Mesodermal cell (in vitro differentiated cells): ENCODE measurements around the gene RPA1.
"Not testable (repeated sequence)": the region's sequence is repeated elsewhere in the genome, so short reads cannot be mapped to it uniquely, and the experiment has no call there.

Source experiments
- H3K27ac ChIP-seq: 2 replicates; pipeline ENCODE4 v1.7.0; 2013; ENCODE audit warnings: mild to moderate bottlenecking, low read depth, low read length, moderate library complexity; ENCODE audit not compliant: severe bottlenecking
- H3K36me3 ChIP-seq: 2 replicates; pipeline ENCODE4 v1.7.1; 2013; ENCODE audit warnings: mild to moderate bottlenecking, low read length, moderate library complexity; ENCODE audit not compliant: control insufficient read depth, insufficient read depth
- H3K4me1 ChIP-seq: one replicate; pipeline ENCODE4 v1.7.1; 2013; ENCODE audit warnings: mild to moderate bottlenecking, low read length; ENCODE audit not compliant: insufficient read depth, control insufficient read depth, poor library complexity, severe bottlenecking
- H3K4me3 ChIP-seq: 2 replicates; pipeline ENCODE4 v1.7.0; 2013; ENCODE audit warnings: low read length, control low read depth, mild to moderate bottlenecking; ENCODE audit not compliant: insufficient read depth, poor library complexity, severe bottlenecking; ENCODE audit errors: extremely low read depth
- H3K9me3 ChIP-seq: 2 replicates; pipeline ENCODE4 v1.7.1; 2013; ENCODE audit warnings: mild to moderate bottlenecking, low read length, moderate library complexity; ENCODE audit not compliant: control insufficient read depth
- WGBS, 2 experiments: methylation state at CpG; one replicate each; pipeline ENCODE4 v1.1.5; 2013; ENCODE audit warnings: missing lambda C conversion rate in 2 of 2; ENCODE audit not compliant: insufficient coverage in 2 of 2; 5-methylcytosine and 5-hydroxymethylcytosine counted together

RPA1 gene

DNA sequence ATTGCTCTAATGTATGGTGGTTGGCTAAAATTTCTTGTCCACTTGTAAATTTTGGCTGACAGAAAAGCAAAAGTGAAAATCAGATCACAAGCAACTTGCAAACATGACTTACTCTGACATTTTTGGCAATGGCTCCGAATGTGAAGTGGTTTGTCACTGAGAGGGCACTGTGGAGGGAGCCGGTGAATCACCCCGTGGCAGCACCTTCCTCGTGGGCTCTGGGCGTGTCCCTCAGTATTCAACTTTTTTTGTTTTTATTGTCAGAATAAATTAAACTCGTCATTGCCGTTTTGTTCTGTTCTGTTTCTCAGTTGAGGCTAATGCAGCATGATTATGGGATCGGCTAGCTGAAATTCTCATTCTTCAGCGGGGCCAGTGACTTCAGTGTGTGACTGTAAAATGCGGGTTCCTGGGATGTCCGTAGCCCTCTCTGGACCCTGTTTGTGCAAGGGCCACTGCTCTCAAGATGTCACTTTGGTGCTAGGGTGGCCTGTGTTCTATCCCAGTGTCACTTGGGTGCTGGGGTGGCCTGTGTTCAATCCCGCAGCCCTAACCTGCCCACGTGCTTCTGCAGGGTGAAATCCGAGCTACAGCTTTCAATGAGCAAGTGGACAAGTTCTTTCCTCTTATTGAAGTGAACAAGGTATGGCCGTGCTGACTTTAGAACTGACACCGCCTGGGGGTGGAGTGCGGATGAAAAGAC, 48.8 kb downstream of the RPA1 start:
- 96% methylated on average over 14 to 17 of the region's 17 CpGs for WGBS, 2 experiments
- Histone ChIP-seq H3K4me1 (peaks cover 5% of the 10 kb centered on the region), H3K36me3 (peaks cover 85% of the 10 kb centered on the region), H3K9me3 (no peaks in the 10 kb centered on the region), H3K4me3 (no peak overlapping the region), H3K27ac (no peak overlapping the region)

DNA sequence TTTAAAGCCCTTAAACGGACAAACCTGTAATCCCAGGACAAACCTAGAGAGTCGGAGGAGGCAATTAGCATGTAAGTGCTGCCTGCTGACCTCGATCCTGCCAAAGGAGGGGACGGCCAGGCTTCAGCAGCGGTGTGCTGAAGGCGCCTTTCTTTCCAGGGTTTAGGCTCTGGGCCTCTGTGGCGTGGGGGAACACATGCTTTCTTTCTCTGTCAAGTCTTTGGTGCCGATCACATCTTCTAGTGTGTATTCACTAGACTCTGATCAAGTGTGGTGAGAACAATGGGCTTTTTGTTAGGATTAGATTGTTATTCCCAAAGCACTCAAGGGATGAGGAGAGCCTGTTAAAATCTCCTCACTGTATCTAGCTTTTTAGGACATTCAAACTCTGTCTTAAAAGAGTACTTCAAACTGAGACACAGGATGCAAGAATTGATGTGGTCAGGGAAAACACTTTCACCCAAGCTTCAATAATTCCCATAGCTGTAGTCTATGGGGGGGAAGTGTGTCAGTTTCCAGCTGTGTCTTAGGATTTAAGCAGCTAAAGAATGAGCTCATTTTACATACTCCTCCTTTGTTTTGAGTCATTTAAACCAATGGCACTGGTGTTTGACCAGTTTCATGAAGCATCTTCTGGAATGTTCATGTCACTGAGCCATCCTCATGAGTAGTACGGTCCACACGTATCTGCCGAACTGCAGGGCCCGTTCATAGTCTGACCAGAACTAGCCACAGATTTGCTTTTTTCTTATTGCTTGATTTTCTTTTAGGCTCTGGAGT, 51.2 kb downstream of the RPA1 start:
- peaks cover 5% of the 10 kb centered on the region for H3K9me3 ChIP-seq
- H3K4me3 ChIP-seq = no peak overlapping the region
- WGBS, 2 experiments = 83 to 86% methylated on average over 10 to 12 of the region's 12 CpGs
- H3K27ac ChIP-seq = peak overlapping the region; percentile 61
- H3K36me3 ChIP-seq = peaks cover 88% of the 10 kb centered on the region
- H3K4me1 ChIP-seq = peaks cover 5% of the 10 kb centered on the region

DNA sequence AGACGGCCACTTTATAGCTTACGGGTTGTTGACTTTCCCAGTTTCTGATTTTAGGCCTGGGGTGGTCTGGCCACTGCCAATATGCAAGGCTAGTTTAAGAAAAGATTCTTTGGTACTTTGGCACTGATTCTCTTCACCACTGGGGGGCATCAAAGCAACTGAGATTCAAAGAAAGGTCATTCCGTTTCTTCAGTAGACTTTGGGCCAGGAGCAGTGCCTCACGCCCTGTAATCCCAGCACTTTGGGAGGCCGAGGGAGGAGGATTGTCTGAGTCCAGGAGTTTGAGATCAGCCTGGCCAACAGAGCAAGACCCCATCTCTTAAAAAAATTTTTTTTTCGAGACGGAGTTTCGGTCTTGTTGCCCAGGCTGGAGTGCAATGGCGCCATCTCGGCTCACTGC, 53.0 kb downstream of the RPA1 start:
- Histone ChIP-seq H3K27ac (no peak overlapping the region), H3K9me3 (peaks cover 9% of the 10 kb centered on the region), H3K4me3 (no peak overlapping the region), H3K36me3 (peaks cover 87% of the 10 kb centered on the region), H3K4me1 (peaks cover 5% of the 10 kb centered on the region)
- 80 to 85% methylated on average over 9 to 10 of the region's 10 CpGs for WGBS, 2 experiments

DNA sequence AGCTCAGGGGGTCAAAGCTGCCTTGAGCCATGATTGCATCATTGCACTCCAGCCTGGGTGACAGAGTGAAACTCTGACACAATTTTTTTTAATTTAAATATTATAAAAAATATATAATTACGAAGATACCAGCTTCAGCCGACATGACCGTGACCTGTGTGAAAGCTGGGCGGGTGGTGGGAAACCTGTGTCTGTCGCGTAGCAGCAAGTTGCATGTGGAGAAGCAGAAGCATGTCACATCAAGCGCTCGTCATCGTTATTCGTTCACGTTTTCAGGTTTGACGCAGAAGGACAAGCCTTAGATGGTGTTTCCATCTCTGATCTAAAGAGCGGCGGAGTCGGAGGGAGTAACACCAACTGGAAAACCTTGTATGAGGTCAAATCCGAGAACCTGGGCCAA, 53.7 kb downstream of the RPA1 start:
- Histone ChIP-seq H3K27ac (no peak overlapping the region), H3K4me3 (no peak overlapping the region), H3K4me1 (peaks cover 5% of the 10 kb centered on the region), H3K9me3 (peaks cover 9% of the 10 kb centered on the region), H3K36me3 (peaks cover 87% of the 10 kb centered on the region)
- WGBS, 2 experiments = 90 to 94% methylated on average over 12 to 15 of the region's 16 CpGs

DNA sequence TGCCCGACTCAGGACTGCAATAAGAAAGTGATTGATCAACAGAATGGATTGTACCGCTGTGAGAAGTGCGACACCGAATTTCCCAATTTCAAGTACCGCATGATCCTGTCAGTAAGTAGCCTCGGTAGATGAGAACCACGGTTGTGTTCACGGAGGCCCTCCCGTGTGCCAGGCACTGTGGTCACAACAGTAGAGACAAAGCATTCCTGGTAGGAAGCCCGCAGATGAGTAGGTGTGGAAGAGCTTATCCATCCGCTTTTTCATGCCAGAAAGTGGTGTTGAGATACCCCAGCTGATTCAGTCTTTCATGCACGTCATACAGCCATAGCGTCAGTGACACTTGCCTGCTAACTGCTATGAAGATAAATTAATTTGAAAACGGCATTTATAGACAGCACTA, 58.9 kb downstream of the RPA1 start:
- H3K36me3 ChIP-seq = peaks cover 92% of the 10 kb centered on the region
- no peak overlapping the region for H3K27ac ChIP-seq
- WGBS, 2 experiments = 94 to 97% methylated on average over 13 to 14 of the region's 14 CpGs
- H3K4me1 ChIP-seq = peaks cover 2% of the 10 kb centered on the region
- H3K9me3 ChIP-seq = peaks cover 9% of the 10 kb centered on the region
- no peak overlapping the region for H3K4me3 ChIP-seq

DNA sequence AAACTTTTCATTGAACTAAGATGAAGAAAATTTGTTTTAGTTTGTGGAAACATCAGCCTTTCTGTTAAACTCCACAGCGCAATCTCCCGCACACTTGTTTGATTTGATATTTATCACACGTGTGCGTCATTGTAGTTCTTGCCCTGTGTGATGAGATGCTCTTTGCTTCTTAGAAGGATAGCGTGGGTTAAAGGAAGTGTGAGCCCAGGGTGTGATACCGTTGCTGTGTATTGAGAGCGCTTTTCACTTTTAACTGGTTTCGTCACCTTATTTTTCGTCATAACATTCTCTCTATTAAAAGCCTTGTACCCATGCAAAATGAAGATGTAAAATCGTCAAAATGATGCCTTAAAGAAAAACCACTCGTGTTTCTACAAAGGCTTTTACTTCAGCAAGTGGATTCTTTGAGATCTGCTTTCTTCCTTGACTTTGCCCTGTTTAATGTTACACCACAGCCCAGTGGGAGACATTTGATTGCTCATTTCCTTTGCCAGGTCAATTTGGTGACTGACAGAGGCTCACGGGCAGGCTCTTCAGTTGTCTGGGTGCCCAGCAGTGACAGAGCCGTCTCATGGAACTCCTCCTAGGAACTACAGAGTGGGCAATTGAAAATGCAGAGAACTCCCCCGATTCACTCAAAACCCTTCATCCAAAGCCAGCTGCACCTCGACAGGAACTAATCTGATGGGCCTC, 61.1 kb downstream of the RPA1 start:
- Histone ChIP-seq H3K27ac (no peak overlapping the region), H3K4me1 (peaks cover 2% of the 10 kb centered on the region), H3K9me3 (peaks cover 5% of the 10 kb centered on the region), H3K4me3 (no peak overlapping the region), H3K36me3 (peaks cover 89% of the 10 kb centered on the region)
- WGBS, 2 experiments = 85 to 92% methylated on average over 15 of the region's 15 CpGs

DNA sequence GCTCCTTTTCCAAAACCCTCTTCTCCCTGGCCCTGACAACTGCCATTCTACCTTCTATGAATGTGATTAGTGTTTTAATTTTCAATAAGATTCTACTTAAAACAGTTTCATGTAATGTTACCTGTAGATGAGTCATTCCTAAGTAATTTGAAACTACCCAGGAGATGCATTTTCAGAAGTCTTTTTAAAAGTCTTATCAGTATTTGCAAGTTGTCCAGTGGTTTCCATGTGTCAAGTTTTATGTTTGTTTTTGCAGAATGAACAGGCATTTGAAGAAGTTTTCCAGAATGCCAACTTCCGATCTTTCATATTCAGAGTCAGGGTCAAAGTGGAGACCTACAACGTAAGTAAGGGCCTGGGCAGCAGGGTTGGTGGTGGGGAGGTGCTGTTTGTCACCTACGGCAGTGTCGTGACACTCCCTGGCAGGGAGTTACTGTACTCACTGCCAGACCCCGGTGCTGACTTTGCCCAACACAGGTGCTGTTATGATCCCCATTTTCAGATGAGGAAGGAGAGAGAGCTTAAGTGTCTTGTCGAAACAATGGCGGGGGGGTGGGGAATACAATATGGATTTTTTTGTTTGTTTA, 65.0 kb downstream of the RPA1 start:
- Histone ChIP-seq H3K9me3 (no peaks in the 10 kb centered on the region), H3K36me3 (peaks cover 85% of the 10 kb centered on the region), H3K27ac (no peak overlapping the region), H3K4me1 (peaks cover 5% of the 10 kb centered on the region), H3K4me3 (no peak overlapping the region)
- WGBS, 2 experiments = 98 to 100% methylated on average over 3 to 5 of the region's 7 CpGs

DNA sequence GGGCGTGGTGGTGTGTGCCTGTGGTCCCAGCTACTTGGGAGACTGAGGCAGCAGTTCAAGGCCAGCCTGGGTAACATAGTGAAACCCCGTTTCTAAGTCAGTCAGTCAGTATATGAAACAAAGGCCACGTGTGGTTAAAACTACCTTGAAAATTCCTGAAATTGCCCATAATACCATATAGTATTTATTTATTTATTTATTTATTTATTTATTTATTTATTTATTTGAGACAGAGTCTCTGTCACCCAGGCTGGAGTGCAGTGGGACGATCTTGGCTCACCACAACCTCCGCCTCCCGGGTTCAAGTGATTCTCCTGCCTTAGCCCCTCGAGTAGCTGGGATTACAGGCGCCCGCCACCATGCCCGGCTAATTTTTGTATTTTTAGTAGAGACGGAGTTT, 65.7 kb downstream of the RPA1 start:
- not testable (repeated sequence) for H3K4me1 ChIP-seq, H3K9me3 ChIP-seq, H3K27ac ChIP-seq, H3K4me3 ChIP-seq
- WGBS, 2 experiments = 97% methylated on average over 6 to 10 of the region's 11 CpGs
- H3K36me3 ChIP-seq = peaks cover 80% of the 10 kb centered on the region

DNA sequence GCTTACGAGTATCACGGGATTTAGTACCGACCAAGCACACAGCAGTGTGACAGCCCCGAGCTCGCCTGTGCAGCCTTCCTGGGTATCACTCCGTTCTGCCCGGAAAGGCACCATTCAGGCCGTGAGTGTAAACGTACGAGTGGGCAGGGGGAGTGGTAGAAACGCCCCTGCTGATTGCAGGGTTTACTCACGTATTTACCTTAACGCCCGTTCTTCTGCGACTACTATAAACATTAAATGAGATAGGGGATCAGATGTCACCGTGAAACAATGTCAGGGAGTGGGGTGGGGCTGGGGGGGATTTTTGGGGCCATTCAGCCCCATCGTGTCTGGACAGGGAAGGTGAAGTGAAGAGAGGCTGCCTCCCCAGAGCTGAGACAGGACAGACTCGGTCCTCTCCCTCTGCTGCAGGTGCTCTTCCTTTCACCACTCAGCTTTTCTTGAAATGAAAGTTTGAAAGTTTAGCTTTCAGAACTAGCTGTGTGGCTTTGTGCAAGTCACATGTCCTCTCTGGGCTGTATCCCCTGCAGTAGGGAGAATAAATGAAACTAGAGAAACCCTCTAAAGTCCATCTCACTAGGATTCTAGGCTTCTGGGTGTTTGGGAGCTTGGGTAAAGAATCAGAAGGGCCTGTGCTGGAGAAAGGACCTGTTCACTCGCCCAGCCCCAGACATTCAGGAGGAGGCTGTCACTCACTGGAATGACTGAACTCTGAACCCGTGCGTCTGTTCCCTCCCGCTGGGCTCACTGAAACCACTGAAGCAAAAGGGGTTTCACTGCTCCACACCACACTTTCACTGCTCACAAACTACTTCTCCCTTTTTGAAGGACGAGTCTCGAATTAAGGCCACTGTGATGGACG, 66.7 kb downstream of the RPA1 start:
- no peaks in the 10 kb centered on the region for H3K9me3 ChIP-seq
- 93 to 98% methylated on average over 20 to 25 of the region's 25 CpGs for WGBS, 2 experiments
- H3K4me3 ChIP-seq = no peak overlapping the region
- H3K36me3 ChIP-seq = peaks cover 75% of the 10 kb centered on the region
- H3K4me1 ChIP-seq = peaks cover 3% of the 10 kb centered on the region
- no peak overlapping the region for H3K27ac ChIP-seq

DNA sequence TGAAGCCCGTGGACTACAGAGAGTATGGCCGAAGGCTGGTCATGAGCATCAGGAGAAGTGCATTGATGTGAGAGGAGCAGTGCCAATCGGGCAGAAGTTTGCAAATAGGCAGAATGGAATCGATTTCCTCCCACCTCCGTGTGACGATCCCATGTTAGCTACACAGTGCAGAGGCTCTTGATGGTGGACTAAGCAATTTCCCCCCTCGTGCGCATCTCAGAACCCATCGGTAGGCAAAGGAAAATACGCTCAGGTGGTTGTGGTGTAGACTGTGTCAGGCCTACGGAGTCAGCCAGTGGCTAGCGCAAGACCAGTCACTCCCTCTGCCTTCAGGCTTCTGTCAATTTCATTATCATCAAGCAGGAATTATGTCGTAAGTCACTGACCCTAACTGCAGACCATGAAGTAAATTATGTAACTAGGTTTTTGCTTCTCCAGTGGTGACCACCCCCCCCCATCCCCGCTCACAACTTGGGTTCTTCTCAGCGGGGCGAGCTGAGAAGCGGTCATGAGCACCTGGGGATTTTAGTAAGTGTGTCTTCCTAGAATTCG, 67.4 kb downstream of the RPA1 start:
- H3K4me1 ChIP-seq = peaks cover 3% of the 10 kb centered on the region
- 93 to 94% methylated on average over 14 to 15 of the region's 18 CpGs for WGBS, 2 experiments
- H3K36me3 ChIP-seq = peaks cover 68% of the 10 kb centered on the region

More for the DNA sequence above, 67.4 kb downstream of the RPA1 start:
- H3K27ac ChIP-seq = no peak overlapping the region
- H3K4me3 ChIP-seq = no peak overlapping the region
- H3K9me3 ChIP-seq = no peaks in the 10 kb centered on the region
